ENCODE measurements around the gene CD48. TPM values are rescaled to one million over a fixed set of nuclear protein-coding genes. Genes with fewer than 3 reads are reported as not detected.

CD48 gene
- total and polyA plus RNA-seq, 2 of the 4 experiments (the other 2 are of a cell fraction): not detected

- 60% methylated on average over 1 of the region's 17 CpGs; no CpG with 5 or more reads in 1 of the 2 experiments for WGBS, 2 experiments (ENCODE audit: extremely low coverage in 2 of 2, insufficient read length in 1 of 2)
- in situ Hi-C loops (cut with MboI; ENCODE audit: low sequenced_read_pairs): no loop called here
- Histone ChIP-seq H3K14ac (replicated peaks; ENCODE audit: low read depth, low read length) (no peak overlapping the region), H2BK5ac (ENCODE audit: low read depth, low read length, poor library complexity, severe bottlenecking) (no peak overlapping the region), H3K79me1 (ENCODE audit: low read depth in 1 of 2, low read length in 2 of 2) (no peaks in the 10 kb centered on the region), H3K27ac (ENCODE audit: insufficient read depth, low read length) (no peak overlapping the region), H4K91ac (ENCODE audit: insufficient read depth, low read depth, low read length) (no peak overlapping the region), H3K4ac (ENCODE audit: low read depth, low read length) (no peak overlapping the region), H3K9me3 (ENCODE audit: control insufficient read depth, insufficient read depth, low read length) (no peaks in the 10 kb centered on the region), H4K20me1 (ENCODE audit: insufficient read depth, low read length) (no peaks in the 10 kb centered on the region), H3K4me1 (ENCODE audit: control insufficient read depth, insufficient read depth, low read length) (no peaks in the 10 kb centered on the region), H3K18ac (ENCODE audit: low read depth, low read length) (no peak overlapping the region), H2AK9ac (replicated peaks; ENCODE audit: low read depth, low read length, poor library complexity) (no peak overlapping the region), H3K56ac (ENCODE audit: extremely low read depth, insufficient read depth, low read length) (no peak overlapping the region), H3K9me1 (ENCODE audit: insufficient read depth, low read length) (no peaks in the 10 kb centered on the region), H2BK15ac (ENCODE audit: low read depth, low read length) (no peak overlapping the region), H3K4me2 (ENCODE audit: low read depth, low read length) (no peak overlapping the region), H3K23ac (ENCODE audit: low read depth, low read length) (no peak overlapping the region), H3K27me3 (ENCODE audit: control insufficient read depth, insufficient read depth, low read length) (no peaks in the 10 kb centered on the region), H2BK120ac (ENCODE audit: low read depth, low read length) (no peak overlapping the region), H4K8ac (ENCODE audit: low read depth in 2 of 2, low read length in 2 of 2) (no peak overlapping the region), H2AK5ac (ENCODE audit: low read depth, low read length) (no peak overlapping the region), H2BK20ac (ENCODE audit: low read depth, low read length) (no peak overlapping the region), H4K5ac (ENCODE audit: low read depth, low read length) (no peak overlapping the region), H2AFZ (replicated peaks; ENCODE audit: low read length, poor library complexity) (no peak overlapping the region), H3K36me3 (ENCODE audit: control insufficient read depth, insufficient read depth, low read length) (no peaks in the 10 kb centered on the region), H3K9ac (ENCODE audit: low read depth, low read length) (no peak overlapping the region), H3K4me3 (ENCODE audit: insufficient read depth, low read depth, low read length) (no peak overlapping the region)
- intact Hi-C loops (cut with micrococcal nuclease): no loop called here
- DNase-seq (no peak), ATAC-seq (ENCODE audit: low read depth) (no peak)
- POLR2A ChIA-PET (ENCODE audit: unreplicated experiment): no interaction called here
- dilution Hi-C loops (cut with HindIII; ENCODE audit: low sequenced_read_pairs, unreplicated experiment): no loop called here
- CTCF ChIA-PET: no interaction called here
- BruUV-seq (replicated peaks): no TSS peak
- no peak for TF ChIP-seq RCOR1 (IDR thresholded peaks at IDR 0.05; ENCODE audit: insufficient replicate concordance, low read length)
- TF ChIP-seq NFE2L2 (IDR thresholded peaks at IDR 0.05; ENCODE audit: low read depth, low read length): no peak
- no peak for TF ChIP-seq CHD1 (IDR thresholded peaks at IDR 0.05; ENCODE audit: low read depth, low read length)
- TF ChIP-seq CEBPB (IDR thresholded peaks at IDR 0.05; ENCODE audit: low read depth, low read length): no peak
- no peak for TF ChIP-seq CTCF (conservative IDR thresholded peaks at IDR 0.05; ENCODE audit: low read depth, low read length)
- TF ChIP-seq FOS (IDR thresholded peaks at IDR 0.05; ENCODE audit: low read depth, low read length): no peak
- no peak for TF ChIP-seq MAFK (IDR thresholded peaks at IDR 0.05; ENCODE audit: low read depth, low read length)
- TF ChIP-seq SMC3 (IDR thresholded peaks at IDR 0.05; ENCODE audit: low read depth, low read length): no peak
- TF ChIP-seq ELK1 (IDR thresholded peaks at IDR 0.05; ENCODE audit: borderline replicate concordance, low read depth, low read length): no peak
- no peak for TF ChIP-seq BHLHE40 (IDR thresholded peaks at IDR 0.05; ENCODE audit: low read depth, low read length)
- no peak for TF ChIP-seq MXI1 (IDR thresholded peaks at IDR 0.05; ENCODE audit: borderline replicate concordance, low read depth, low read length)
- no peak for TF ChIP-seq POLR2A (IDR thresholded peaks at IDR 0.05; ENCODE audit: low read depth, low read length)
- no peak for TF ChIP-seq RFX5 (IDR thresholded peaks at IDR 0.05; ENCODE audit: low read depth, low read length)
- no peak for TF ChIP-seq MAZ (IDR thresholded peaks at IDR 0.05; ENCODE audit: borderline replicate concordance, low read depth, low read length)
- TF ChIP-seq USF2 (IDR thresholded peaks at IDR 0.05; ENCODE audit: low read depth, low read length): no peak
These were observed 76.8 kb downstream of the CD48 start for GRCh38 chr1:160634543-160635491.
